Measurements from ENCODE around the gene MAP3K10.

DNA sequence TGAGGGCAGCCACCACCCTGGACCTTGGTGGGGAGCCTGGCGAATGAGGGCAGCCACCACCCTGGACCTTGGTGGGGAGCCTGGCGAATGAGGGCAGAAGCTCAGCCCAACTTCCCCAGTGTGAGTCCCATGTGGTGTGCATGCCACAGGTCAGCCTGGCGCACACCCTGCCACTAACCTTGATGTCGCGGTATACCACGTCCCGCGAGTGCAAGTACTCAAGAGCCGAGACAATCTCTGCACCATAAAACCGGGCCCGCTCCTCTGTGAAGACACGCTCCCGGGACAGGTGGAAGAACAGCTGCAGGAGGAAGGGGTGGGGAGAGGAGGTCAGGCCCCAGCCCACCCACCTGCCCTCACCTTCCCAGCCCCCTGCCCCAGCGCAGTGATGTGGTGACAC lies 46.6 kb downstream of the MAP3K10 start:
- TF ChIP-seq, protein P1, sequence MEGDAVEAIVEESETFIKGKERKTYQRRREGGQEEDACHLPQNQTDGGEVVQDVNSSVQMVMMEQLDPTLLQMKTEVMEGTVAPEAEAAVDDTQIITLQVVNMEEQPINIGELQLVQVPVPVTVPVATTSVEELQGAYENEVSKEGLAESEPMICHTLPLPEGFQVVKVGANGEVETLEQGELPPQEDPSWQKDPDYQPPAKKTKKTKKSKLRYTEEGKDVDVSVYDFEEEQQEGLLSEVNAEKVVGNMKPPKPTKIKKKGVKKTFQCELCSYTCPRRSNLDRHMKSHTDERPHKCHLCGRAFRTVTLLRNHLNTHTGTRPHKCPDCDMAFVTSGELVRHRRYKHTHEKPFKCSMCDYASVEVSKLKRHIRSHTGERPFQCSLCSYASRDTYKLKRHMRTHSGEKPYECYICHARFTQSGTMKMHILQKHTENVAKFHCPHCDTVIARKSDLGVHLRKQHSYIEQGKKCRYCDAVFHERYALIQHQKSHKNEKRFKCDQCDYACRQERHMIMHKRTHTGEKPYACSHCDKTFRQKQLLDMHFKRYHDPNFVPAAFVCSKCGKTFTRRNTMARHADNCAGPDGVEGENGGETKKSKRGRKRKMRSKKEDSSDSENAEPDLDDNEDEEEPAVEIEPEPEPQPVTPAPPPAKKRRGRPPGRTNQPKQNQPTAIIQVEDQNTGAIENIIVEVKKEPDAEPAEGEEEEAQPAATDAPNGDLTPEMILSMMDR (IDR thresholded peaks at IDR 0.05): no peak
- TF ChIP-seq POLR2A (IDR thresholded peaks at IDR 0.05): no peak
